ENCODE measurements around the gene KCND1.

Gene KCND1

GRCh38 chrX:48974574-48974973, 2.9 kb upstream of the KCND1 start:
- Histone ChIP-seq H3K4me3 (ENCODE audit: insufficient read length, low read depth) (no peak overlapping the region), H3K27me3 (ENCODE audit: insufficient read depth, insufficient read length) (no peaks in the 10 kb centered on the region), H3K4me1 (ENCODE audit: insufficient read depth, insufficient read length) (no peaks in the 10 kb centered on the region), H3K36me3 (ENCODE audit: insufficient read depth, insufficient read length, low read length) (peaks cover 53% of the 10 kb centered on the region), H3K9me3 (ENCODE audit: insufficient read depth, low read length) (no peaks in the 10 kb centered on the region), H3K9ac (ENCODE audit: insufficient read length, low read depth) (no peak overlapping the region)
- DNase-seq (ENCODE audit: low read depth, low spot score): no peak
- TF ChIP-seq YY1 (IDR thresholded peaks at IDR 0.05; ENCODE audit: insufficient read depth, insufficient read length) (no peak), ZNF274 (IDR thresholded peaks at IDR 0.05; ENCODE audit: low read depth, low read length) (no peak), SUZ12 (IDR thresholded peaks at IDR 0.05; ENCODE audit: extremely low read depth, insufficient read depth, insufficient read length) (no peak)

GRCh38 chrX:48974033-48974432, 2.4 kb upstream of the KCND1 start:
- H3K4me3 ChIP-seq (ENCODE audit: insufficient read length, low read depth): no peak overlapping the region
- TF ChIP-seq YY1 (IDR thresholded peaks at IDR 0.05; ENCODE audit: insufficient read depth, insufficient read length): no peak
- TF ChIP-seq ZNF274 (IDR thresholded peaks at IDR 0.05; ENCODE audit: low read depth, low read length): no peak
- no peak for TF ChIP-seq SUZ12 (IDR thresholded peaks at IDR 0.05; ENCODE audit: extremely low read depth, insufficient read depth, insufficient read length)
- H3K4me1 ChIP-seq (ENCODE audit: insufficient read depth, insufficient read length): peaks cover 2% of the 10 kb centered on the region
- DNase-seq (ENCODE audit: low read depth, low spot score): no peak
- no peak overlapping the region for H3K9ac ChIP-seq (ENCODE audit: insufficient read length, low read depth)
- no peaks in the 10 kb centered on the region for H3K9me3 ChIP-seq (ENCODE audit: insufficient read depth, low read length)
- H3K27me3 ChIP-seq (ENCODE audit: insufficient read depth, insufficient read length): no peaks in the 10 kb centered on the region
- peaks cover 59% of the 10 kb centered on the region for H3K36me3 ChIP-seq (ENCODE audit: insufficient read depth, insufficient read length, low read length)

GRCh38 chrX:48972220-48973164, 848 bp upstream of the KCND1 start:
- Histone ChIP-seq H3K36me3 (ENCODE audit: insufficient read depth, insufficient read length, low read length) (peaks cover 46% of the 10 kb centered on the region), H3K27me3 (ENCODE audit: insufficient read depth, insufficient read length) (no peaks in the 10 kb centered on the region), H3K4me3 (ENCODE audit: insufficient read length, low read depth) (peak overlapping the region; percentile 61), H3K9me3 (ENCODE audit: insufficient read depth, low read length) (no peaks in the 10 kb centered on the region), H3K4me1 (ENCODE audit: insufficient read depth, insufficient read length) (peaks cover 3% of the 10 kb centered on the region), H3K9ac (ENCODE audit: insufficient read length, low read depth) (peak overlapping the region; percentile 82)
- TF ChIP-seq ZNF274 (IDR thresholded peaks at IDR 0.05; ENCODE audit: low read depth, low read length): no peak
- no peak for TF ChIP-seq SUZ12 (IDR thresholded peaks at IDR 0.05; ENCODE audit: extremely low read depth, insufficient read depth, insufficient read length)
- no peak for TF ChIP-seq YY1 (IDR thresholded peaks at IDR 0.05; ENCODE audit: insufficient read depth, insufficient read length)
- peak; percentile 49 for DNase-seq (ENCODE audit: low read depth, low spot score)

- no peaks in the 10 kb centered on the region for H3K27me3 ChIP-seq (ENCODE audit: insufficient read depth, insufficient read length)
- H3K4me3 ChIP-seq (ENCODE audit: insufficient read length, low read depth): no peak overlapping the region
- no peak for DNase-seq (ENCODE audit: low read depth, low spot score)
- TF ChIP-seq SUZ12 (IDR thresholded peaks at IDR 0.05; ENCODE audit: extremely low read depth, insufficient read depth, insufficient read length) (no peak), ZNF274 (IDR thresholded peaks at IDR 0.05; ENCODE audit: low read depth, low read length) (no peak), YY1 (IDR thresholded peaks at IDR 0.05; ENCODE audit: insufficient read depth, insufficient read length) (no peak)
- no peak overlapping the region for H3K9ac ChIP-seq (ENCODE audit: insufficient read length, low read depth)
- peaks cover 5% of the 10 kb centered on the region for H3K4me1 ChIP-seq (ENCODE audit: insufficient read depth, insufficient read length)
- peaks cover 41% of the 10 kb centered on the region for H3K36me3 ChIP-seq (ENCODE audit: insufficient read depth, insufficient read length, low read length)
- H3K9me3 ChIP-seq (ENCODE audit: insufficient read depth, low read length): no peaks in the 10 kb centered on the region
Measured at GRCh38 chrX:48969471-48969870, 2.2 kb downstream of the KCND1 start.

GRCh38 chrX:48968377-48968776, 3.3 kb downstream of the KCND1 start:
- Histone ChIP-seq H3K9ac (ENCODE audit: insufficient read length, low read depth) (no peak overlapping the region), H3K36me3 (ENCODE audit: insufficient read depth, insufficient read length, low read length) (peaks cover 38% of the 10 kb centered on the region), H3K4me1 (ENCODE audit: insufficient read depth, insufficient read length) (peaks cover 5% of the 10 kb centered on the region), H3K9me3 (ENCODE audit: insufficient read depth, low read length) (no peaks in the 10 kb centered on the region), H3K27me3 (ENCODE audit: insufficient read depth, insufficient read length) (no peaks in the 10 kb centered on the region), H3K4me3 (ENCODE audit: insufficient read length, low read depth) (no peak overlapping the region)
- TF ChIP-seq SUZ12 (IDR thresholded peaks at IDR 0.05; ENCODE audit: extremely low read depth, insufficient read depth, insufficient read length) (no peak), ZNF274 (IDR thresholded peaks at IDR 0.05; ENCODE audit: low read depth, low read length) (no peak), YY1 (IDR thresholded peaks at IDR 0.05; ENCODE audit: insufficient read depth, insufficient read length) (no peak)
- no peak for DNase-seq (ENCODE audit: low read depth, low spot score)

GRCh38 chrX:48966796-48967579, 4.7 kb downstream of the KCND1 start:
- Histone ChIP-seq H3K36me3 (ENCODE audit: insufficient read depth, insufficient read length, low read length) (peaks cover 40% of the 10 kb centered on the region), H3K4me3 (ENCODE audit: insufficient read length, low read depth) (no peak overlapping the region), H3K9ac (ENCODE audit: insufficient read length, low read depth) (no peak overlapping the region), H3K4me1 (ENCODE audit: insufficient read depth, insufficient read length) (peaks cover 11% of the 10 kb centered on the region), H3K27me3 (ENCODE audit: insufficient read depth, insufficient read length) (no peaks in the 10 kb centered on the region), H3K9me3 (ENCODE audit: insufficient read depth, low read length) (no peaks in the 10 kb centered on the region)
- TF ChIP-seq YY1 (IDR thresholded peaks at IDR 0.05; ENCODE audit: insufficient read depth, insufficient read length): no peak
- TF ChIP-seq SUZ12 (IDR thresholded peaks at IDR 0.05; ENCODE audit: extremely low read depth, insufficient read depth, insufficient read length): no peak
- TF ChIP-seq ZNF274 (IDR thresholded peaks at IDR 0.05; ENCODE audit: low read depth, low read length): no peak
- DNase-seq (ENCODE audit: low read depth, low spot score): no peak

GRCh38 chrX:48965959-48966358, 5.7 kb downstream of the KCND1 start:
- Histone ChIP-seq H3K27me3 (ENCODE audit: insufficient read depth, insufficient read length) (no peaks in the 10 kb centered on the region), H3K36me3 (ENCODE audit: insufficient read depth, insufficient read length, low read length) (peaks cover 42% of the 10 kb centered on the region), H3K9ac (ENCODE audit: insufficient read length, low read depth) (no peak overlapping the region), H3K4me3 (ENCODE audit: insufficient read length, low read depth) (no peak overlapping the region), H3K4me1 (ENCODE audit: insufficient read depth, insufficient read length) (peaks cover 15% of the 10 kb centered on the region), H3K9me3 (ENCODE audit: insufficient read depth, low read length) (no peaks in the 10 kb centered on the region)
- TF ChIP-seq SUZ12 (IDR thresholded peaks at IDR 0.05; ENCODE audit: extremely low read depth, insufficient read depth, insufficient read length): no peak
- no peak for TF ChIP-seq YY1 (IDR thresholded peaks at IDR 0.05; ENCODE audit: insufficient read depth, insufficient read length)
- TF ChIP-seq ZNF274 (IDR thresholded peaks at IDR 0.05; ENCODE audit: low read depth, low read length): no peak
- DNase-seq (ENCODE audit: low read depth, low spot score): no peak
